HEK293 (cell line): Measurements from ENCODE around the gene IDH3A.

ENCODE experiments used
- ZNF138 ChIP-seq: fragments of 450-650 bp; formaldehyde crosslinking; IDR thresholded peaks from 2 replicates; pipeline ENCODE4 v1.5.1; 2016; ENCODE audit warnings: missing biosample characterization, missing genetic modification characterization, borderline replicate concordance
- ZNF830 ChIP-seq: fragments of 450-650 bp; IDR thresholded peaks from 2 replicates; pipeline ENCODE4 v1.5.0; 2018; ENCODE audit warnings: missing biosample characterization, missing genetic modification characterization, low read depth, mild to moderate bottlenecking, moderate library complexity
- ZSCAN30 ChIP-seq: fragments of 450-650 bp; IDR thresholded peaks from 2 replicates; pipeline ENCODE4 v1.5.1; 2018; ENCODE audit warnings: missing biosample characterization, mild to moderate bottlenecking, missing genetic modification characterization, moderate library complexity
- TF ChIP-seq, protein P1 (sequence below): fragments of 450-650 bp; formaldehyde crosslinking; IDR thresholded peaks from 2 replicates; pipeline ENCODE4 v1.5.1; 2016; ENCODE audit warnings: missing biosample characterization, missing genetic modification characterization

DNA sequence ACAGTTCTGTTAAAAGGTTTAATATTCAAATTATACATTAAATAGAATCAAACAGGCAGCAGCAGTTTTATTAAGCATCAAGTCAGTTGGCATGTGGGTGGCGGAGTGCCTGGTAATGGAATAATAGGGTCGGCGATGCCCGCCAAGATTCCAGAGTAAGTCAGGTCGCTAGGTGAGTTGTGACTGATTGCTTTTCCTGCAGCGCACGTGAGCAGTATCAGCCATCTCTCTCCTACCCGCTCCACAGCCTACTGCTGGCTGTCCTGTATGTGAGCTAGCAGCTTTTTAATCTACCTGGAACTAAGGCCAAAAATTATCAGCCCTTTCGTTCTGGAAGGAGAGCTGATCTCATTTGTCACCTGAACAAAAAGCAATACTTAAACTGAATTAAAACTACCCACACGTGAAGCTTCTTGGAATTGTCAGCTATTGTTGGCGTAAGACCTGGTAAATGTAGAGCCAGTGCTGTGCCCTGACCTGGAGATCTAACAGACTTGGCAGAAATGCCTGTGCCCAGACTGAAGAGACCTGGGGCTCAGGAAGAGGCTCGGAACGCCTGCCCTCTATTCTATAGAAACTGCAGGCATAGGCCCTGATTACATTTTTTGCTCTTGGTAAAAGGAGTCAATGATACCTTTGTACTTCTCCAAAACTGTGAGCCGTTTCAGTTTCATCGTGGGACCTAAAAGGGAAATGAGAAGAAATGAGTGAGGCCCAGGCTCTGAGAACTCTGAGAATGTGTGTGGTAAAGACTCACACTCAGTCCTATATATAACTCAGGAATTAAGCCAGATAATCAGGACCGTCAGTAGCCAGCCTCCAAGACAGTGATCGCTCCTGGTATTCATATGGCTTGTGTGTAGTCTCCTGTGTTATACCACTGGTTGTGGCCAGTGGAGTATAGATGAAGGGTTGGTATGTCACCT, 21.9 kb downstream of the IDH3A start:
- TF ChIP-seq ZNF830 (tag by site-specific recombination), result no peak
- TF ChIP-seq, protein P1, sequence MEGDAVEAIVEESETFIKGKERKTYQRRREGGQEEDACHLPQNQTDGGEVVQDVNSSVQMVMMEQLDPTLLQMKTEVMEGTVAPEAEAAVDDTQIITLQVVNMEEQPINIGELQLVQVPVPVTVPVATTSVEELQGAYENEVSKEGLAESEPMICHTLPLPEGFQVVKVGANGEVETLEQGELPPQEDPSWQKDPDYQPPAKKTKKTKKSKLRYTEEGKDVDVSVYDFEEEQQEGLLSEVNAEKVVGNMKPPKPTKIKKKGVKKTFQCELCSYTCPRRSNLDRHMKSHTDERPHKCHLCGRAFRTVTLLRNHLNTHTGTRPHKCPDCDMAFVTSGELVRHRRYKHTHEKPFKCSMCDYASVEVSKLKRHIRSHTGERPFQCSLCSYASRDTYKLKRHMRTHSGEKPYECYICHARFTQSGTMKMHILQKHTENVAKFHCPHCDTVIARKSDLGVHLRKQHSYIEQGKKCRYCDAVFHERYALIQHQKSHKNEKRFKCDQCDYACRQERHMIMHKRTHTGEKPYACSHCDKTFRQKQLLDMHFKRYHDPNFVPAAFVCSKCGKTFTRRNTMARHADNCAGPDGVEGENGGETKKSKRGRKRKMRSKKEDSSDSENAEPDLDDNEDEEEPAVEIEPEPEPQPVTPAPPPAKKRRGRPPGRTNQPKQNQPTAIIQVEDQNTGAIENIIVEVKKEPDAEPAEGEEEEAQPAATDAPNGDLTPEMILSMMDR (tag by site-specific recombination), result no peak
- no peak for TF ChIP-seq ZNF138
- no peak for TF ChIP-seq ZSCAN30 (tag by site-specific recombination)
